ENCODE results near the gene PITPNM3. TPM values are rescaled to one million over a fixed set of nuclear protein-coding genes. Genes with fewer than 3 reads are reported as not detected.
A peak's percentile ranks its signal among the peaks of the same experiment; 100 is the strongest.

The PITPNM3 gene
- total RNA-seq, 1 donor from 2014 or later, result 4.3 TPM

DNA sequence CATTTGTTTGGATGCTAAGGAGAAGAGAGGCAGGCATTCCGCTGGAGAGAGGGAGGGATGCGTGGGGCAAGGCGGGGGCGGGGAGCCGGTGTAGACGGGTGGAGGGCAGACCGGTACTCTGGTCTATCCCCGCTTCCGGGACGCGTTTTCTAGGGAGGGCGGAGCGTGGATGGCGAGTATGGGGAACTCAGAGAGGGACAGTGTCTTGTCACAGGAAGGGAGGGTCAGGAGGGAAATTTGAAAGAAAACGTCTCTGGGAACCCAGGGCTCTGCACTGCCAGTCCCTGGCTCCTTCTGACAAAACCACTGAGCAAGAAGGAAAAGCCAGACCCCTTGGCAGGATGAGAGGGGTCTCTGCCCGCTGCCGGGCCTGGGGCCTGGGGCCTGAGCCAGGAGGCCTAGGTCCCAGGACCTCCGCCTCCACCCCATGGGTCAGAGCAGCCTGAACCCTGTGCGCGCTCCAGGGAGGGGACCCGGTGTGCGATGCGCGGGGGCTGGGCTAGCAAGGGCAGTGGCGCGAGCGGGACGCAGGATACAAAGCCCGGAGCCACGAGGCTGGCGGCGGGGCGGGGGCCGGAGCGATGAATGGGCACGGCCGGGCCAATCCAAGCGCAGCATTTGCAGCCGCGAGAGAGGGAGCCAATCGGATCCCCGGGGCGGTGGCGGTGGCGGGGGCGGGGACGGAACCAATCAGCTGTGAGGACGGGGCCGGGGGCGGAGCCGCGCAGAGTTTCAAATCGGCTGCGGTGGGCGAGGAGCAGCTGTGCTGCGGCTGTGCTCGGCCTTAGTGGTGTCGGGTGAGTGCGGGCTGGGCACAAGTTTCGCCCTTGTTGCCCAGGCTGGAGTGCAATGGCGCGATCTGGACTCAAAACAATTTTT is 112.4 kb downstream of the PITPNM3 start, which contains the start of gene PIMREG:
Gene PIMREG (plus strand): TSS at position 764 of the 879 bp plus-strand sequence. CDS start 656 bp downstream, outside the sequence.
- H3K36me3 Mint-ChIP-seq, result peaks cover 11% of the 10 kb centered on the region
- TF ChIP-seq, protein P1, sequence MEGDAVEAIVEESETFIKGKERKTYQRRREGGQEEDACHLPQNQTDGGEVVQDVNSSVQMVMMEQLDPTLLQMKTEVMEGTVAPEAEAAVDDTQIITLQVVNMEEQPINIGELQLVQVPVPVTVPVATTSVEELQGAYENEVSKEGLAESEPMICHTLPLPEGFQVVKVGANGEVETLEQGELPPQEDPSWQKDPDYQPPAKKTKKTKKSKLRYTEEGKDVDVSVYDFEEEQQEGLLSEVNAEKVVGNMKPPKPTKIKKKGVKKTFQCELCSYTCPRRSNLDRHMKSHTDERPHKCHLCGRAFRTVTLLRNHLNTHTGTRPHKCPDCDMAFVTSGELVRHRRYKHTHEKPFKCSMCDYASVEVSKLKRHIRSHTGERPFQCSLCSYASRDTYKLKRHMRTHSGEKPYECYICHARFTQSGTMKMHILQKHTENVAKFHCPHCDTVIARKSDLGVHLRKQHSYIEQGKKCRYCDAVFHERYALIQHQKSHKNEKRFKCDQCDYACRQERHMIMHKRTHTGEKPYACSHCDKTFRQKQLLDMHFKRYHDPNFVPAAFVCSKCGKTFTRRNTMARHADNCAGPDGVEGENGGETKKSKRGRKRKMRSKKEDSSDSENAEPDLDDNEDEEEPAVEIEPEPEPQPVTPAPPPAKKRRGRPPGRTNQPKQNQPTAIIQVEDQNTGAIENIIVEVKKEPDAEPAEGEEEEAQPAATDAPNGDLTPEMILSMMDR (conservative IDR thresholded peaks at IDR 0.05), result no peak
- H3K27me3 Mint-ChIP-seq, result no peaks in the 10 kb centered on the region
- peak within 1 kb of the TSS; percentile 98 for H3K4me3 Mint-ChIP-seq
- H3K4me1 Mint-ChIP-seq (ENCODE audit: unreplicated experiment), result peaks cover 24% of the 10 kb centered on the region
- H3K9me3 Mint-ChIP-seq, result no peaks in the 10 kb centered on the region
- DNase-seq (ENCODE audit: extremely low spot score, unreplicated experiment), result peak; percentile 99
- peak within 1 kb of the TSS; percentile 92 for H3K27ac Mint-ChIP-seq

DNA sequence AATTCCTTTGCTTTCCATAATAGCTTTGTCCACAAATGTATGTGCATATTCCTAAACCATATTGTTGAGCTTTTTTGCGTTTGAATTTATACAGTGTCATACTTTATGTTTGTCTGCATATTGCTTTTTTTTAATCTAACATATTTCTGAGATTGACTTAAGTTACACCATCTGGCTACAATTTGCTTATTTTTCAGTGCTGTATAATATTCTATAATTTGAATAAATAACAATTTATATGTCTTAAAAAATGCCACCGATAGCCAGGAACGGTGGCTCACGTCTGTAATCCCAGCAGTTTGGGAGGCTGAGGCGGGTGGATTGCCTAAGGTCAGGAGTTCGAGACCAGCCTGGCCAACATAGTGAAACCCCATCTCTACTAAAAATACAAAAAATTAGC is 113.6 kb downstream of the PITPNM3 start:
- Mint-ChIP-seq H3K4me1 (ENCODE audit: unreplicated experiment) (peaks cover 24% of the 10 kb centered on the region), H3K27me3 (peaks cover 2% of the 10 kb centered on the region), H3K9me3 (no peaks in the 10 kb centered on the region), H3K36me3 (peaks cover 11% of the 10 kb centered on the region), H3K27ac (no peak overlapping the region), H3K4me3 (no peak overlapping the region)
- DNase-seq (ENCODE audit: extremely low spot score, unreplicated experiment), result no peak
- TF ChIP-seq, protein P1 (conservative IDR thresholded peaks at IDR 0.05), result no peak

DNA sequence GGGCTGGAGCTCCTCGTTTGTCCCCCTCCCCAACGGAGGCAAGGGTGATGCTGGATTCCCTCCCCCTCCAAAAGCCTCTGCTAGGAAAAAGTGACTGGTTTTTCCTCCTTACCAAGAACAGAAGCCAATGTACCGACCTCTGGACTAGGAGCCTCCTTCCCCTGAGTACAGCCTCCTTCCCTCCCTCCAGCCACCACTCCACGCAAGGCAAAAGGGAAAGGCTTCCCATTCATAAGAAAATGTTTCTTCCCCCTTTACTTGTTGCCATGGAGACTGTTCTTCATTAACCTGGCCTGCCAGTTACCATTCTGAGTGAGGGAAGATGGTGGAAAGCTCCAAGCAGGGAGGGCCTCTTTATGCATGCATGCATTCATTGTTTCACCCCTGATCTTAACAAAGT is 116.4 kb downstream of the PITPNM3 start:
- no peak for DNase-seq (ENCODE audit: extremely low spot score, unreplicated experiment)
- Mint-ChIP-seq H3K36me3 (peaks cover 4% of the 10 kb centered on the region), H3K27ac (no peak overlapping the region), H3K27me3 (peaks cover 14% of the 10 kb centered on the region), H3K9me3 (no peaks in the 10 kb centered on the region), H3K4me1 (ENCODE audit: unreplicated experiment) (peaks cover 16% of the 10 kb centered on the region), H3K4me3 (no peak overlapping the region)
- TF ChIP-seq, protein P1 (conservative IDR thresholded peaks at IDR 0.05), result no peak

DNA sequence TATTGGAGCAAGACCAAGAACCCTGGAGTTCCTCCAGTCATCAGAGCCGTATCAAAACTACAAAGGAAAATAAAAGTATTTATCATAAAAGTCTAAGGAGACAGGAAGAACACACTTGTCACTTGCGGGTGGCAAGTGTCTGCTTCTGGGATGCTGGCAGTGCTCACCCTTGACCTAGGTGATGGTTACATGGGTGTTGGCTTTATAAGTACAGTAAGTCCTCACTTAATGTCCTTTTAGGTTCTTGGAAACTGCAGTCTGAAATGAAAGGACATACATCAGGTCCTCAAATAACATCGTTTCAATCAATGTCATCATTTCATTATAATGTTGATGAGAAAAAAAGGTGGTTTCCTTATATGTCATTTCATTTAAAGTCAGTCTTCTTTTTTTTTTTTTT is 118.4 kb downstream of the PITPNM3 start:
- H3K27ac Mint-ChIP-seq, result no peak overlapping the region
- no peak for DNase-seq (ENCODE audit: extremely low spot score, unreplicated experiment)
- H3K4me1 Mint-ChIP-seq (ENCODE audit: unreplicated experiment), result peaks cover 11% of the 10 kb centered on the region
- H3K4me3 Mint-ChIP-seq, result no peak overlapping the region
- no peaks in the 10 kb centered on the region for H3K9me3 Mint-ChIP-seq
- peaks cover 14% of the 10 kb centered on the region for H3K27me3 Mint-ChIP-seq
- H3K36me3 Mint-ChIP-seq, result no peaks in the 10 kb centered on the region
- TF ChIP-seq, protein P1 (conservative IDR thresholded peaks at IDR 0.05), result no peak

DNA sequence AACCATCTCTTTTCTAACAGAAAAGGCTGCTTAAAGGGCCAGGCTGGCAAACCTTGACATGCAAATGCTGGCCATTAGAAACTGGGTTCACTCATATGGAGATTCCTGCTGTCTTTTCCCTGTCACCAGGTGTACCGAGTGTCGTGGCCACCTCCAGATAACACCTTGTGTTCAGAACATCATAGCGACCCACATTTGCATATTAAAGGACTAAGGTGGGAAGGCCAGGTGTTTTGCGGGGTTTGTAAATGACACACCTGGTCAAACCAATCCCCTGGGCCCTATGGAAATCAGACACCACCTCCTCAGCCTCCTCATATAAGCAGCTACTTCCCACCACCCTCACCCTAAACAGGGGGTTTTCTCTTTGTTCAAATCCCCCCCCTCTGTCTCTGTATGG is 118.9 kb downstream of the PITPNM3 start:
- H3K4me3 Mint-ChIP-seq, result no peak overlapping the region
- peaks cover 11% of the 10 kb centered on the region for H3K4me1 Mint-ChIP-seq (ENCODE audit: unreplicated experiment)
- H3K27ac Mint-ChIP-seq, result no peak overlapping the region
- peaks cover 14% of the 10 kb centered on the region for H3K27me3 Mint-ChIP-seq
- no peak for DNase-seq (ENCODE audit: extremely low spot score, unreplicated experiment)
- H3K9me3 Mint-ChIP-seq, result no peaks in the 10 kb centered on the region
- H3K36me3 Mint-ChIP-seq, result no peaks in the 10 kb centered on the region
- TF ChIP-seq, protein P1 (conservative IDR thresholded peaks at IDR 0.05), result no peak
